Skeletal muscle satellite cell (primary cell): ENCODE data around the gene CCDC6.

Experiments
- H3K27me3 ChIP-seq: 2 replicates; pipeline ENCODE4 v1.7.0; 2013; ENCODE audit warnings: low read length; ENCODE audit not compliant: control insufficient read depth, insufficient read depth
- H3K36me3 ChIP-seq: 2 replicates; pipeline ENCODE4 v1.7.0; 2013; ENCODE audit warnings: mild to moderate bottlenecking, control low read depth, low read length; ENCODE audit not compliant: insufficient read depth
- H3K4me1 ChIP-seq: 2 replicates; pipeline ENCODE4 v1.7.0; 2013; ENCODE audit warnings: low read length; ENCODE audit not compliant: control insufficient read depth, insufficient read depth
- H3K4me2 ChIP-seq: 2 replicates; pipeline ENCODE4 v1.7.0; 2013; ENCODE audit warnings: mild to moderate bottlenecking, low read length
- H3K4me3 ChIP-seq: 2 replicates; pipeline ENCODE4 v1.7.0; 2013; ENCODE audit warnings: low read length
- H3K9ac ChIP-seq: 2 replicates; pipeline ENCODE4 v1.7.0; 2013; ENCODE audit warnings: mild to moderate bottlenecking, low read depth, low read length, moderate library complexity
- H3K9me3 ChIP-seq: replicated peaks from 2 replicates; pipeline ENCODE4 v1.7.0; 2013; ENCODE audit warnings: mild to moderate bottlenecking, control low read depth, low read length

The CCDC6 gene

DNA sequence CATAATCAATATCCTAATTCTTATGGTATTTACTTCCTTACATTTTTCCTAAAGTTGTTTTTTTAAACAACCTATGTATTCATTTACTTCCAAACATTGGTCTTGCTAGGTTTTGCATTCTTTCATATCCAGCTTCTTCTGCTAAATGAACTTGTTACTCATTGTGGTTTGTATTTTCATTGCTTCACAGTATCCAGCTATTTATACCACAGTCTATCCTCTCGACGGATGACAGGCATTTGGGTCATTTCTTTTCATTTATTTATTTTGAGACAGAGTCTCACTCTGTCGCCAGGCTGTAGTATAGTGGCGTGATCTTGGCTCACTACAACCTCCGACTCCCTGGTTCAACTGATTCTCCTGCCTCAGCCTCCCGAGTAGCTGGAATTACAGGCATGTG lies 66.8 kb downstream of the CCDC6 start:
- Histone ChIP-seq H3K9ac (no peak overlapping the region), H3K27me3 (no peaks in the 10 kb centered on the region)

DNA sequence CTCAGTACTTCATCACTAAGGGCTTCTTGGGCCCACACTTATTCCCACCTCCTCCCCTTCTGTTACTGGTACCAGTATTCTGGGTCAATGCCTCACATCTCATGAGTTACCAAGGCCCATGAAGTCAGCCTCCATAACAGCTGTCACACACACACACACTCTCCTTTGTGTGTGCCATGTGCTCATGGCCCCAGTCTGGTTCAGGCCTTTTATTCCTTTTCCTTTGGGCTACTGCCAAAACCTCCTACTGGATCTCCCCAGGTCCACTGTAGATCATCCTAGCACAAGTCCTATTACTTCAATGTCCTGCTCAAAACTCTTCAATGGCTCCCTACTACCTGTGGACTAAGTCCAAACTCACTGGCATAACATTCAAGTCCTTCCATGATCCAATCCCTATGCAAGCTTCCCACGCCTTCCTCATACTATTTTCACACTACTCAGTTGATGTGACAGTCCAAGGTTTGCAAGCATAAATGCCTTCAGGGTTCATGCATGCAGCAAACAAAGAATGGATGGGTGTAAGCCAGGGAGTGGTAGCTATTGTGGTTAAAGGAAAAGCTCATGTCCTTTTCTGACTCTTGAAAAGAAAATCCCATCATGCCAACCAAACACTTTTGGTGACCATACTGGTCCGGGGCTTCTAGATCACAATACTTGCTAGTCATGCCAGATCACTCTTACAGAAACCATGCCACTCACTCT lies 68.1 kb downstream of the CCDC6 start:
- Histone ChIP-seq H3K4me1 (peaks cover 9% of the 10 kb centered on the region), H3K4me3 (no peak overlapping the region), H3K27me3 (no peaks in the 10 kb centered on the region), H3K4me2 (no peak overlapping the region), H3K9me3 (no peaks in the 10 kb centered on the region), H3K36me3 (no peaks in the 10 kb centered on the region), H3K9ac (no peak overlapping the region)

More for the DNA sequence above, 66.8 kb downstream of the CCDC6 start:
- Histone ChIP-seq H3K9me3 (no peaks in the 10 kb centered on the region), H3K4me1 (peaks cover 9% of the 10 kb centered on the region), H3K4me3 (no peak overlapping the region), H3K4me2 (no peak overlapping the region), H3K36me3 (no peaks in the 10 kb centered on the region)

DNA sequence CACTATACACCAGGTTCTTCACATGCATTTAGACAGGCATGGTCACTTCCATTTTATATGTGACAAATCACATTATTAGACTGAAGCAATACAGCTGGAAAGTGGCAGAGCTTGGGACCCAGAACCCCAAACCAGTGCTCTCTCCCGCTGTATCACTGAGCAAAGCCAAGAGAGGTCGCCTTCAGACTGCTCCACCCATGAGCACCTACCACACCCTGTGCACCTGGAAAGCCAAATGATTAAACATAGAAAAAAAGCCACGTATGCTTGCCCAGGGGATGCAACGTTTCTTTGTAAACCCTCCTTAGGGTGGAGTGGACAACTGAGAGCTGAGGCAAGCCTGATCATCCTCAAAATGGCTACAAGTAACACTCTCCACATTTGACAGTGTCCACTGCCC lies 72.5 kb downstream of the CCDC6 start:
- H3K4me3 ChIP-seq: no peak overlapping the region
- no peaks in the 10 kb centered on the region for H3K9me3 ChIP-seq
- no peak overlapping the region for H3K9ac ChIP-seq
- no peak overlapping the region for H3K4me2 ChIP-seq
- peaks cover 17% of the 10 kb centered on the region for H3K36me3 ChIP-seq
- no peaks in the 10 kb centered on the region for H3K4me1 ChIP-seq
- H3K27me3 ChIP-seq: no peaks in the 10 kb centered on the region

DNA sequence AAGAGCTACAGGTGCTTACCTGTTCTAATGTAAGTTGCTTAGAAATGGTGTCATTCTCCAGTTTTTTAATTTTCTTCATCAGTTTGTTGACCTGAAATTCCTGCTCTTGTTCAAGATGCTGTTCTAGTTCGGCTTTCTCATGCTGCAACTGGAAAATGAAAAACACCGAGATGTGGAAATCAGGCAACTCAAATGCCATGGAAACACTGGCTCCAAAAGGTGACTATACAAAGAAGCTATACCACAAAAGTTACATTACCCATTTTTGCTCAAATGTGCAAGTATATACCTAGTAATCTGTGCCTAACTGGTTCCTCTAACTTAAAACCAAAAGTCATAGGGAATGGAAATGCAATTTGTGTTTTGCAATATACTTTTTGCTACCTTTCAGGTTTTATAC lies 73.8 kb downstream of the CCDC6 start:
- Histone ChIP-seq H3K9ac (no peak overlapping the region), H3K9me3 (no peaks in the 10 kb centered on the region), H3K27me3 (no peaks in the 10 kb centered on the region), H3K4me1 (no peaks in the 10 kb centered on the region), H3K4me3 (no peak overlapping the region), H3K4me2 (no peak overlapping the region), H3K36me3 (peaks cover 17% of the 10 kb centered on the region)

DNA sequence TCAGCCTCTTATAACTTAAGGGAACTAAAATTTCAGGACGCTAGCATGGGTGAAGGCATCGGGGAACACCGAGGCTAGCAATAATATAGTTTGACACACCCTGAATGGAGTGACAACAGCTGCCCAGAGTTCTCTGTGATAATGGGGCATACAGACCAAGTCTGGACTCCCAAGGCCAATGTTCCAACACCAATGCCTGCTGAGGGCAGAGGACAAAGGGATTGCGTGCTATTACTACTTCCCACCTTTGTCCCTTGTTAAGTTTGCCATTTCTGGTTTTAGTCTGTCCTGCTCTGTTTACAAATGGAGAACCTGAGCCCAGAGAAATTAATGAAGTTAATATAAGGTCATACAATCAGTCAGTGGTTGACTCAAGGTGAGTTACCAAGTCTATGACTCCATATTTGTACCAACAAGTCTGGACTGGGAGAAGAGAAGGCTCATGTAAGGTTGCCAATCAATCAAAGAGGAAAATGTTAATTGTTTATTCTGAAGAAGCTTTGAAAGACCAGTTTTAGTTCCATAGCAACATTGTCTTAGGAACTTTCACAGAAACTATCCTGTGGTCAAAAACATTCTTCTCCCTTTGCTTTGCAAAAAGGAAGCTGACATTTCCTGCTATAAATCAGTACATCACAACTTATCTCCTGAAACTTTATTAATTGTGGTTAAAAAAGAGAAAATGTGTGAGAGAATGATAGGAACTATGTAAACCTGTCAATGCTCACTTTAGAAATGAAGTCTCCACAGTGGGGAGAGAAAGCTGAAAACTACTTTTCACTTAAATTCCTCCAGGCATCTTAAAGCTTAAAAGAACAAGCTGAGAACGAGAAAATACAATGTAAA lies 74.5 kb downstream of the CCDC6 start:
- H3K27me3 ChIP-seq: no peaks in the 10 kb centered on the region
- H3K4me3 ChIP-seq: no peak overlapping the region
- no peak overlapping the region for H3K9ac ChIP-seq
- H3K4me2 ChIP-seq: no peak overlapping the region
- peaks cover 17% of the 10 kb centered on the region for H3K36me3 ChIP-seq
- no peaks in the 10 kb centered on the region for H3K4me1 ChIP-seq
- no peaks in the 10 kb centered on the region for H3K9me3 ChIP-seq

DNA sequence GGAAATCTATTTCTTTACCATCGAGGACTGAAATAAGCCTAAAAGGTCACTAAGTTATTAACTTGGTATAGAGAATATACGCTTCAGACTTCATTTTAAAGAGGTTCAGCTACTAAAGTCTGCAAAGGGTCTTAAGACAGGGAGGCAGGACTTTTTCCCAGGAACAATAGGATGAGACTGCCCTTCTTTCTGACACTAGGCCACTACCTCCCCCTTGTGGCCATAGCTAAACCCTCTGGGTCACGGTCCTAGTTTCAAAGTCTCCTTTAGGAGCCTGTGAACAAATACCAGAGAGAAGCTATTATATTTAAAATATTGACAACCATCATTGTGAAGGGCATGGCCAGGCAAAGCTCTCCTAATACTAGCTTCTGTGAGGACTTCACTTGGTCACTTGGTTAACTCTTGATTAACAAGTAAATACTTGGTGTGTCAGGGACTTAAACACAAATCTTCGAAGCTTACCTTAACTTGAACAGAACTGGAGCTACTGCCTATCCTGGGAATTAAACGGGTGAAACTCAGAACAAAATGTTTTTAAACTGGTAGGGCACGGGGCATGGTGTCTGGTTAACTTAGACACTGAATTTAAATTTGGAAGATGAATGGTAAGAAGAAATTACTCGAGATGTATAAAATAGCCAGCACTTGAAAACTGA lies 75.6 kb downstream of the CCDC6 start:
- Histone ChIP-seq H3K4me2 (no peak overlapping the region), H3K36me3 (peaks cover 17% of the 10 kb centered on the region), H3K4me3 (no peak overlapping the region), H3K9me3 (no peaks in the 10 kb centered on the region), H3K27me3 (no peaks in the 10 kb centered on the region), H3K9ac (no peak overlapping the region), H3K4me1 (no peaks in the 10 kb centered on the region)

DNA sequence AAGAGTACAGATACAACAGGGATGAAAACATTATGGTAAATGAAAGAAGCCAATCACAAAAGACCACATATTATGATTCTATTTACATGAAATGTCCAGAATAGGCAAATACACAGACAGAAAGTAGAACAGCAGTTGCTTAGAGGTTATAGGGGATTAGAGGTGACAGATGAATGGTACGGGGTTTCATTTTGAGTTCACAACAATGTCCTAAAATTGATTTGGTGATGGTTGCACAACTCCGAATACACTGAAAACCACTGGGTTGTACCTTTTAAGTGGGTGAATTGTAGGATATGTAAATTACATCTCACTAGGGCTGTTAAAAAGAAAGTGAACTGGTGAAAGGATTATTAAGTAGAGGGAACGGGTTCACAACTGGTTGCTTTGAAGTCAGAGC lies 76.8 kb downstream of the CCDC6 start:
- H3K36me3 ChIP-seq: peaks cover 17% of the 10 kb centered on the region
- H3K9me3 ChIP-seq: no peaks in the 10 kb centered on the region
- no peaks in the 10 kb centered on the region for H3K27me3 ChIP-seq
- no peak overlapping the region for H3K4me3 ChIP-seq
- H3K4me2 ChIP-seq: no peak overlapping the region
- H3K9ac ChIP-seq: no peak overlapping the region
- H3K4me1 ChIP-seq: no peaks in the 10 kb centered on the region

DNA sequence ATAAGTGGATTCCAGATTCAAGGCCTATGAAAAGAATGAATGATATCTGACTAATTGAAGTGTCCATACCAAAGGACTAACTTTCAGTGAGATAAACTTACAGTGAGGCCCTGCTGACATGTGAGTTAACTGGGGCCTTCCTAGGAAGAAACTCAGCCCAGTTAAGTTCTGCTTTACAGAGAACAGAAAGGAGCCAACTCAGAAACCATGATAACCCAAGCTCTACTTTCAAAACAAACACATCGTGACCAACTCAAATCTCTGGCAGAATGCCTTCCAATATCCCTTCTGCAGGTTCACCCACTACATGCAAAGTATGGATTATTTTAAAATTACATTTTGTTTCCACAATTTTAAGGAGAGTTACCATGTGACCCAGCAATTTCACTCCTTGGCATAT lies 77.3 kb downstream of the CCDC6 start:
- Histone ChIP-seq H3K4me2 (no peak overlapping the region), H3K9me3 (no peaks in the 10 kb centered on the region), H3K36me3 (peaks cover 17% of the 10 kb centered on the region), H3K4me3 (no peak overlapping the region), H3K4me1 (no peaks in the 10 kb centered on the region), H3K9ac (no peak overlapping the region), H3K27me3 (no peaks in the 10 kb centered on the region)

DNA sequence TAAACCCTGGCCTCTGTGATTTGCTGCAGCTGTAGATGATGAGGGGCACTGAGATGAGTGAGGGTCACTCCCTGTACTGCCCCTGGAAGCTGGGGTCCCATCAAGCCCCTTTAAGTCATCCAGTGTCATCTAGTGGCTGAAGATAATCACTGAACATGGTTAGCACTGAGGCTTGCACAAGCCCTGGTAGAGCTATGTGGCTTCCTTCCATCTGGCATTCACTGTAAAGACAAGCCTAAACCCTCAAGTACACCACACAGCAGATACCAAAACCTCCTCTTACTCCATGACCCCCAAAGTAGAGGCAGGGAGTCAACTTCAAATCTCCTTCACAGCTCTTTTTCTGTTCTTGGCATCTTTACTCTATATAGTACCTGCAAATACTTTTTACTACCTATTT lies 80.4 kb downstream of the CCDC6 start:
- Histone ChIP-seq H3K27me3 (no peaks in the 10 kb centered on the region), H3K4me1 (no peaks in the 10 kb centered on the region), H3K36me3 (peaks cover 2% of the 10 kb centered on the region), H3K4me3 (no peak overlapping the region), H3K4me2 (no peak overlapping the region), H3K9me3 (no peaks in the 10 kb centered on the region), H3K9ac (no peak overlapping the region)

DNA sequence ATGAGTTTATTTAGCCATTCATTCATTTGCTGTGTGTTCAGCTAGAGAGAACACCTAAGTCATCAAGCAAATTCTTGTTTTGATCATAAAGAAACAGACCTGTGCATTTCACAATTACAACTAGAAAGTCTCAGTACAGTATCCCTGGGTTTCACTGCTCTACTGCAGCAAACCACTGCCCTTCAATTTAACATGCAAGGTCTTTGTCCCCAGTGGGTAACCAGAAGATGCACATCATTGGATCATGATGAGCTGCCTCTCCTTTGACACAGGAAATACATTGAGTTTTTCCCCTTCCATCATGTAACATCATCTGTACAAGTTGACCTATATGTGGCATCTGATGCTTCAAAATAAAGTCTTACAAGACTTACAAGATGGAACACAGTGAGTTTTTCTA lies 82.6 kb downstream of the CCDC6 start:
- H3K4me3 ChIP-seq: no peak overlapping the region
- H3K27me3 ChIP-seq: no peaks in the 10 kb centered on the region
- no peak overlapping the region for H3K4me2 ChIP-seq
- no peaks in the 10 kb centered on the region for H3K36me3 ChIP-seq
- no peaks in the 10 kb centered on the region for H3K4me1 ChIP-seq
- no peak overlapping the region for H3K9ac ChIP-seq
- no peaks in the 10 kb centered on the region for H3K9me3 ChIP-seq

DNA sequence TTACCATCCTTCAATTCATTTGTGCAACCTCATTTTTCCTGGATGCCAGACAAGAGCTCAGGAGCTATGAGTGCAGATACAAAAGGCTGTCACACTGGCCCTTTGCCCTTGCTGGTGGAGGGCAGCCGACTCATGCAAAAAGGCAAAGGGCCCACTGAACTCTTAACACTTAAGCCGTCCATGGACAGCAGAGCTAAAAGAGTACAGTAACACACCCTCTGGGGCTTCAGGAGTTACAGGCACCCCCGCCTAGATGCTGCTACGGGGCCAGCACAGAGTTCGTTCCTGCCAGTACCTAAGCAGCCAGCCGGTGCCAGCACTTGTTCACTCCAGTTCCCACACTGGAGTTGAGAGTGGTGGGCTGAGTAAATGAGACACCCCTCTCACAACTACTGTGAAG lies 83.2 kb downstream of the CCDC6 start:
- Histone ChIP-seq H3K4me3 (no peak overlapping the region), H3K9me3 (no peaks in the 10 kb centered on the region), H3K4me2 (no peak overlapping the region), H3K27me3 (no peaks in the 10 kb centered on the region), H3K9ac (no peak overlapping the region), H3K4me1 (peaks cover under 1% of the 10 kb centered on the region), H3K36me3 (no peaks in the 10 kb centered on the region)
